Left ventricle myocardium inferior (tissue), 1 donor: ENCODE data around the gene RIPK4. TPM values are rescaled to one million over a fixed set of nuclear protein-coding genes. Genes with fewer than 3 reads are reported as not detected.

Source experiments
- DNase-seq: peaks from one replicate; pipeline ENCODE4 v3.0.0-alpha.2; 2020
- H3K27ac ChIP-seq: fragments of 200-600 bp; replicated peaks from 2 replicates; pipeline ENCODE4 v1.8.0; 2021
- H3K27me3 ChIP-seq: fragments of 200-600 bp; 2 replicates; pipeline ENCODE4 v1.8.0; 2021; ENCODE audit warnings: low read depth
- H3K36me3 ChIP-seq: fragments of 200-600 bp; 2 replicates; pipeline ENCODE4 v1.8.0; 2021
- H3K4me1 ChIP-seq: fragments of 200-600 bp; 2 replicates; pipeline ENCODE4 v1.8.0; 2021
- H3K4me3 ChIP-seq: fragments of 200-600 bp; 2 replicates; pipeline ENCODE4 v1.8.0; 2021; ENCODE audit warnings: mild to moderate bottlenecking, moderate library complexity
- H3K9me3 ChIP-seq: fragments of 200-600 bp; replicated peaks from 2 replicates; pipeline ENCODE4 v1.8.0; 2021
- CTCF ChIP-seq: fragments of 200-600 bp; IDR thresholded peaks from 2 replicates; pipeline ENCODE4 v1.8.0; 2021; ENCODE audit warnings: antibody characterized with exemption, mild to moderate bottlenecking, borderline replicate concordance
- intact Hi-C: fragments of 100-400 bp; cut with micrococcal nuclease; formaldehyde crosslinking; loops from one replicate; pipeline ENCODE4 v1.11.0; 2022
- total RNA-seq: library from RNA; stranded (reverse); fragmentation: NEBNext Ultra II Directional; extraction: Animal tissue kit (Norgen Biotek cat#: 25700); gene quantifications from one replicate; pipeline ENCODE4 v1.2.1, GENCODE V29; 2021
- donor health status: DM: no; HTN: yes; CAD: no; lungs with severe emphysema.

RIPK4 gene
- total RNA-seq, 1 donor from 2014 or later: 0.11 TPM

- no peak for DNase-seq
- intact Hi-C loops: no loop called here
- no peaks in the 10 kb centered on the region for H3K9me3 ChIP-seq
- H3K27ac ChIP-seq: no peak overlapping the region
- TF ChIP-seq CTCF: no peak
- no peaks in the 10 kb centered on the region for H3K36me3 ChIP-seq
- peaks cover 75% of the 10 kb centered on the region for H3K27me3 ChIP-seq
- H3K4me3 ChIP-seq: no peak overlapping the region
- H3K4me1 ChIP-seq: no peaks in the 10 kb centered on the region
These were observed 56.7 kb downstream of the RIPK4 start for GRCh38 chr21:41709965-41710822.

- Histone ChIP-seq H3K4me1 (no peaks in the 10 kb centered on the region), H3K36me3 (no peaks in the 10 kb centered on the region), H3K9me3 (no peaks in the 10 kb centered on the region), H3K27me3 (peaks cover 76% of the 10 kb centered on the region), H3K27ac (no peak overlapping the region), H3K4me3 (no peak overlapping the region)
- intact Hi-C loops: no loop called here
- DNase-seq: no peak
- no peak for TF ChIP-seq CTCF
These were observed 57.7 kb downstream of the RIPK4 start for GRCh38 chr21:41709166-41709565.

- Histone ChIP-seq H3K9me3 (no peaks in the 10 kb centered on the region), H3K4me3 (no peak overlapping the region), H3K27me3 (peaks cover 72% of the 10 kb centered on the region), H3K4me1 (no peaks in the 10 kb centered on the region), H3K36me3 (no peaks in the 10 kb centered on the region), H3K27ac (no peak overlapping the region)
- no peak for DNase-seq
- intact Hi-C loops: no loop called here
- no peak for TF ChIP-seq CTCF
These were observed 58.9 kb downstream of the RIPK4 start for GRCh38 chr21:41707960-41708330.

- Histone ChIP-seq H3K27ac (no peak overlapping the region), H3K27me3 (peaks cover 69% of the 10 kb centered on the region), H3K9me3 (no peaks in the 10 kb centered on the region), H3K4me3 (no peak overlapping the region), H3K4me1 (no peaks in the 10 kb centered on the region), H3K36me3 (no peaks in the 10 kb centered on the region)
- TF ChIP-seq CTCF: no peak
- no peak for DNase-seq
- intact Hi-C loops: no loop called here
These were observed 59.5 kb downstream of the RIPK4 start for GRCh38 chr21:41707231-41707959.

- intact Hi-C loops: no loop called here
- Histone ChIP-seq H3K4me1 (no peaks in the 10 kb centered on the region), H3K36me3 (no peaks in the 10 kb centered on the region), H3K4me3 (no peak overlapping the region), H3K27ac (no peak overlapping the region), H3K27me3 (peaks cover 66% of the 10 kb centered on the region), H3K9me3 (no peaks in the 10 kb centered on the region)
- TF ChIP-seq CTCF: no peak
- no peak for DNase-seq
These were observed 60.2 kb downstream of the RIPK4 start for GRCh38 chr21:41706678-41707077.
